ENCODE results near the gene JAML. TPM values are rescaled to one million over a fixed set of nuclear protein-coding genes. Genes with fewer than 3 reads are reported as not detected.

The JAML gene
- total and polyA plus RNA-seq, 2 of the 13 experiments (the other 11 are each of a cell fraction or from before 2014, with no cell fraction given) = 2.0 to 3.3 TPM

DNA sequence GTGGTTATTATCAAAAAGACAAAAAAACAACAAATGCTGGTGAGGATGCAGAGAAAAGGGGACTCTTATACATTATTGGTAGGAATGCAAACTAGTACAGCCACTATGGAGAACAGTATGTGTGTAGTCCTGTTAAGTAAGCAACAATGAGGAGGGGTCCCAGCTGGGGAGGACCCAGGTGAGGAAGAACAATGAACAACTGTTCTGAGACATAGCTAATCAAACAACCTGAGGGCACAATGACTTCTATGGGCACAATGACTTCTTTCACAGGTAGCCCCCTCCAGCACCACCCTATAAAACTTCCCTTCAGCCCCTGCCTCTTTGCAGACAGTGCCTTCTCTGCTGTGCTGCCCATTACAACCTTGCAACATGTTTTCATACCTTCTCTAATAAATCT lies 5.6 kb downstream of the JAML start:
- ChIA-PET POLR2A (no interaction called here), CTCF (ENCODE audit: low intra/inter-chr PET ratio, low total read pairs) (no interaction called here)
- H3K79me2 ChIP-seq (ENCODE audit: insufficient read depth, low read length) = no peaks in the 10 kb centered on the region
- in situ Hi-C loops (cut with HindIII; ENCODE audit: extremely low pct_ligation_motif_present, low pct_unique_long_range_greater_than_20kb) = no loop called here
- H3K4me1 ChIP-seq (ENCODE audit: insufficient read depth, low read length) = peaks cover 42% of the 10 kb centered on the region
- no peaks in the 10 kb centered on the region for H4K20me1 ChIP-seq (ENCODE audit: insufficient read depth, low read length)
- intact Hi-C loops (cut with micrococcal nuclease; ENCODE audit: unreplicated experiment) = no loop called here
- no peak overlapping the region for H3K9ac ChIP-seq (ENCODE audit: insufficient read depth, low read depth, low read length)
- H3K4me3 ChIP-seq (replicated peaks in 1 of 3; ENCODE audit: insufficient read depth in 1 of 3, low read depth in 2 of 3, low read length in 3 of 3) = no peak overlapping the region
- H3K9me3 ChIP-seq (ENCODE audit: low read length) = no peaks in the 10 kb centered on the region
- no peak for FAIRE-seq
- H3K4me2 ChIP-seq (ENCODE audit: low read depth, low read length) = no peak overlapping the region
- BruUV-seq (replicated peaks) = no TSS peak
- H3K27ac ChIP-seq (ENCODE audit: extremely low read length, insufficient read depth, low read length) = no peak overlapping the region
- no peak overlapping the region for H2AFZ ChIP-seq (ENCODE audit: low read length)
- TF ChIP-seq NFYC (CRISPR knock-in tag; IDR thresholded peaks at IDR 0.05) = no peak
- peak; percentile 66; the same call in 1 of the 2 replicates for TF ChIP-seq SOX5 (CRISPR knock-in tag; IDR thresholded peaks at IDR 0.05; ENCODE audit: borderline replicate concordance)
- TF ChIP-seq ZNF678 (CRISPR knock-in tag; IDR thresholded peaks at IDR 0.05) = peak; percentile 86; the same call in 1 of the 2 replicates
- no peak for TF ChIP-seq SOX6 (IDR thresholded peaks at IDR 0.05)
- peak; percentile 67 for TF ChIP-seq SOX6 (CRISPR knock-in tag; IDR thresholded peaks at IDR 0.05)
- TF ChIP-seq SOX13 (IDR thresholded peaks at IDR 0.05) = no peak; the same call in 1 of the 2 replicates
- TF ChIP-seq SOX13 (CRISPR knock-in tag; conservative IDR thresholded peaks at IDR 0.05 in 1 of 2, IDR thresholded peaks at IDR 0.05 in 1 of 2) = peak in 1 of 2 experiments; percentile 91; a peak in 2 of 4 replicates
- TF ChIP-seq MIER2 (CRISPR knock-in tag; IDR thresholded peaks at IDR 0.05) = no peak
- TF ChIP-seq SP4 (CRISPR knock-in tag; IDR thresholded peaks at IDR 0.05) = no peak
- TF ChIP-seq, protein P1, sequence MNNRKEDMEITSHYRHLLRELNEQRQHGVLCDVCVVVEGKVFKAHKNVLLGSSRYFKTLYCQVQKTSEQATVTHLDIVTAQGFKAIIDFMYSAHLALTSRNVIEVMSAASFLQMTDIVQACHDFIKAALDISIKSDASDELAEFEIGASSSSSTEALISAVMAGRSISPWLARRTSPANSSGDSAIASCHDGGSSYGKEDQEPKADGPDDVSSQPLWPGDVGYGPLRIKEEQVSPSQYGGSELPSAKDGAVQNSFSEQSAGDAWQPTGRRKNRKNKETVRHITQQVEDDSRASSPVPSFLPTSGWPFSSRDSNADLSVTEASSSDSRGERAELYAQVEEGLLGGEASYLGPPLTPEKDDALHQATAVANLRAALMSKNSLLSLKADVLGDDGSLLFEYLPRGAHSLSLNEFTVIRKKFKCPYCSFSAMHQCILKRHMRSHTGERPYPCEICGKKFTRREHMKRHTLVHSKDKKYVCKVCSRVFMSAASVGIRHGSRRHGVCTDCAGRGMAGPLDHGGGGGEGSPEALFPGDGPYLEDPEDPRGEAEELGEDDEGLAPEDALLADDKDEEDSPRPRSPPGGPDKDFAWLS (CRISPR knock-in tag; IDR thresholded peaks at IDR 0.05; ENCODE audit: borderline replicate concordance) = no peak
- TF ChIP-seq, protein P2, sequence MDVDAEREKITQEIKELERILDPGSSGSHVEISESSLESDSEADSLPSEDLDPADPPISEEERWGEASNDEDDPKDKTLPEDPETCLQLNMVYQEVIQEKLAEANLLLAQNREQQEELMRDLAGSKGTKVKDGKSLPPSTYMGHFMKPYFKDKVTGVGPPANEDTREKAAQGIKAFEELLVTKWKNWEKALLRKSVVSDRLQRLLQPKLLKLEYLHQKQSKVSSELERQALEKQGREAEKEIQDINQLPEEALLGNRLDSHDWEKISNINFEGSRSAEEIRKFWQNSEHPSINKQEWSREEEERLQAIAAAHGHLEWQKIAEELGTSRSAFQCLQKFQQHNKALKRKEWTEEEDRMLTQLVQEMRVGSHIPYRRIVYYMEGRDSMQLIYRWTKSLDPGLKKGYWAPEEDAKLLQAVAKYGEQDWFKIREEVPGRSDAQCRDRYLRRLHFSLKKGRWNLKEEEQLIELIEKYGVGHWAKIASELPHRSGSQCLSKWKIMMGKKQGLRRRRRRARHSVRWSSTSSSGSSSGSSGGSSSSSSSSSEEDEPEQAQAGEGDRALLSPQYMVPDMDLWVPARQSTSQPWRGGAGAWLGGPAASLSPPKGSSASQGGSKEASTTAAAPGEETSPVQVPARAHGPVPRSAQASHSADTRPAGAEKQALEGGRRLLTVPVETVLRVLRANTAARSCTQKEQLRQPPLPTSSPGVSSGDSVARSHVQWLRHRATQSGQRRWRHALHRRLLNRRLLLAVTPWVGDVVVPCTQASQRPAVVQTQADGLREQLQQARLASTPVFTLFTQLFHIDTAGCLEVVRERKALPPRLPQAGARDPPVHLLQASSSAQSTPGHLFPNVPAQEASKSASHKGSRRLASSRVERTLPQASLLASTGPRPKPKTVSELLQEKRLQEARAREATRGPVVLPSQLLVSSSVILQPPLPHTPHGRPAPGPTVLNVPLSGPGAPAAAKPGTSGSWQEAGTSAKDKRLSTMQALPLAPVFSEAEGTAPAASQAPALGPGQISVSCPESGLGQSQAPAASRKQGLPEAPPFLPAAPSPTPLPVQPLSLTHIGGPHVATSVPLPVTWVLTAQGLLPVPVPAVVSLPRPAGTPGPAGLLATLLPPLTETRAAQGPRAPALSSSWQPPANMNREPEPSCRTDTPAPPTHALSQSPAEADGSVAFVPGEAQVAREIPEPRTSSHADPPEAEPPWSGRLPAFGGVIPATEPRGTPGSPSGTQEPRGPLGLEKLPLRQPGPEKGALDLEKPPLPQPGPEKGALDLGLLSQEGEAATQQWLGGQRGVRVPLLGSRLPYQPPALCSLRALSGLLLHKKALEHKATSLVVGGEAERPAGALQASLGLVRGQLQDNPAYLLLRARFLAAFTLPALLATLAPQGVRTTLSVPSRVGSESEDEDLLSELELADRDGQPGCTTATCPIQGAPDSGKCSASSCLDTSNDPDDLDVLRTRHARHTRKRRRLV (CRISPR knock-in tag; IDR thresholded peaks at IDR 0.05) = no peak
- TF ChIP-seq, protein P3, sequence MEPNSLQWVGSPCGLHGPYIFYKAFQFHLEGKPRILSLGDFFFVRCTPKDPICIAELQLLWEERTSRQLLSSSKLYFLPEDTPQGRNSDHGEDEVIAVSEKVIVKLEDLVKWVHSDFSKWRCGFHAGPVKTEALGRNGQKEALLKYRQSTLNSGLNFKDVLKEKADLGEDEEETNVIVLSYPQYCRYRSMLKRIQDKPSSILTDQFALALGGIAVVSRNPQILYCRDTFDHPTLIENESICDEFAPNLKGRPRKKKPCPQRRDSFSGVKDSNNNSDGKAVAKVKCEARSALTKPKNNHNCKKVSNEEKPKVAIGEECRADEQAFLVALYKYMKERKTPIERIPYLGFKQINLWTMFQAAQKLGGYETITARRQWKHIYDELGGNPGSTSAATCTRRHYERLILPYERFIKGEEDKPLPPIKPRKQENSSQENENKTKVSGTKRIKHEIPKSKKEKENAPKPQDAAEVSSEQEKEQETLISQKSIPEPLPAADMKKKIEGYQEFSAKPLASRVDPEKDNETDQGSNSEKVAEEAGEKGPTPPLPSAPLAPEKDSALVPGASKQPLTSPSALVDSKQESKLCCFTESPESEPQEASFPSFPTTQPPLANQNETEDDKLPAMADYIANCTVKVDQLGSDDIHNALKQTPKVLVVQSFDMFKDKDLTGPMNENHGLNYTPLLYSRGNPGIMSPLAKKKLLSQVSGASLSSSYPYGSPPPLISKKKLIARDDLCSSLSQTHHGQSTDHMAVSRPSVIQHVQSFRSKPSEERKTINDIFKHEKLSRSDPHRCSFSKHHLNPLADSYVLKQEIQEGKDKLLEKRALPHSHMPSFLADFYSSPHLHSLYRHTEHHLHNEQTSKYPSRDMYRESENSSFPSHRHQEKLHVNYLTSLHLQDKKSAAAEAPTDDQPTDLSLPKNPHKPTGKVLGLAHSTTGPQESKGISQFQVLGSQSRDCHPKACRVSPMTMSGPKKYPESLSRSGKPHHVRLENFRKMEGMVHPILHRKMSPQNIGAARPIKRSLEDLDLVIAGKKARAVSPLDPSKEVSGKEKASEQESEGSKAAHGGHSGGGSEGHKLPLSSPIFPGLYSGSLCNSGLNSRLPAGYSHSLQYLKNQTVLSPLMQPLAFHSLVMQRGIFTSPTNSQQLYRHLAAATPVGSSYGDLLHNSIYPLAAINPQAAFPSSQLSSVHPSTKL (CRISPR knock-in tag; IDR thresholded peaks at IDR 0.05) = peak; percentile 34; the same call in 1 of the 2 replicates
- TF ChIP-seq, protein P4, sequence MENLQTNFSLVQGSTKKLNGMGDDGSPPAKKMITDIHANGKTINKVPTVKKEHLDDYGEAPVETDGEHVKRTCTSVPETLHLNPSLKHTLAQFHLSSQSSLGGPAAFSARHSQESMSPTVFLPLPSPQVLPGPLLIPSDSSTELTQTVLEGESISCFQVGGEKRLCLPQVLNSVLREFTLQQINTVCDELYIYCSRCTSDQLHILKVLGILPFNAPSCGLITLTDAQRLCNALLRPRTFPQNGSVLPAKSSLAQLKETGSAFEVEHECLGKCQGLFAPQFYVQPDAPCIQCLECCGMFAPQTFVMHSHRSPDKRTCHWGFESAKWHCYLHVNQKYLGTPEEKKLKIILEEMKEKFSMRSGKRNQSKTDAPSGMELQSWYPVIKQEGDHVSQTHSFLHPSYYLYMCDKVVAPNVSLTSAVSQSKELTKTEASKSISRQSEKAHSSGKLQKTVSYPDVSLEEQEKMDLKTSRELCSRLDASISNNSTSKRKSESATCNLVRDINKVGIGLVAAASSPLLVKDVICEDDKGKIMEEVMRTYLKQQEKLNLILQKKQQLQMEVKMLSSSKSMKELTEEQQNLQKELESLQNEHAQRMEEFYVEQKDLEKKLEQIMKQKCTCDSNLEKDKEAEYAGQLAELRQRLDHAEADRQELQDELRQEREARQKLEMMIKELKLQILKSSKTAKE (CRISPR knock-in tag; IDR thresholded peaks at IDR 0.05; ENCODE audit: borderline replicate concordance) = no peak
- no peaks in the 10 kb centered on the region for H3K27me3 ChIP-seq (ENCODE audit: control insufficient read depth in 1 of 2, insufficient read depth in 2 of 2, low read length in 2 of 2)
- DNase-seq (ENCODE audit: low spot score) = peak; percentile 65
- ATAC-seq = no peak
- H3K36me3 ChIP-seq (replicated peaks in 1 of 2; ENCODE audit: control insufficient read depth in 1 of 2, insufficient read depth in 2 of 2, low read length in 2 of 2) = no peaks in the 10 kb centered on the region
